ENCODE data around the gene ERCC1. TPM values are rescaled to one million over a fixed set of nuclear protein-coding genes. Genes with fewer than 3 reads are reported as not detected.
A peak's percentile ranks its signal among the peaks of the same experiment; 100 is the strongest.

Gene ERCC1
- total RNA-seq, 4 donors from 2014 or later = 38.8 to 42.6 (median 40.0) TPM

DNA sequence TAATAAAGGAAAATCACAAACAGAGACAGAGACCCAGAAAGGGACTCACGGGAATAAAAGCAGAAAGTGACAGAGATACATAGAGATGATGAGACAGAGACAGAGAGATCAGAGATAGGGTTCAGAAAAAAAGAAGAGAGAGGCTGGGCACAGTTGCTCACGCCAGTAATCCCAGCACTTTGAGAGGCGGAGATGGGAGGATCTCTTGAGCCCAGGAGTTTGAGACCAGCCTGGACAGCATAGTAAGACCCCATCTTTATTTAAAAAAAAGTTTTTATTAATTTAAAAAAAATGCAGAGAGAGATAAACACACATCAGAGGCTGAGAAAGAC lies 24.7 kb upstream of the ERCC1 start:
- no peak overlapping the region for H3K4me3 ChIP-seq
- intact Hi-C loops (cut with DNase I; ENCODE audit: low total_unique reads) = no loop called here
- H3K36me3 ChIP-seq = no peaks in the 10 kb centered on the region
- WGBS, 2 donors (ENCODE audit: low coverage in 1 of 2) = 86 to 94% methylated on average over 3 of the region's 3 CpGs
- no peak for TF ChIP-seq POLR2A (IDR thresholded peaks at IDR 0.05)
- TF ChIP-seq EP300 (IDR thresholded peaks at IDR 0.05; ENCODE audit: low read depth) = no peak
- TF ChIP-seq POLR2AphosphoS5 (IDR thresholded peaks at IDR 0.05) = no peak
- TF ChIP-seq, protein P1, sequence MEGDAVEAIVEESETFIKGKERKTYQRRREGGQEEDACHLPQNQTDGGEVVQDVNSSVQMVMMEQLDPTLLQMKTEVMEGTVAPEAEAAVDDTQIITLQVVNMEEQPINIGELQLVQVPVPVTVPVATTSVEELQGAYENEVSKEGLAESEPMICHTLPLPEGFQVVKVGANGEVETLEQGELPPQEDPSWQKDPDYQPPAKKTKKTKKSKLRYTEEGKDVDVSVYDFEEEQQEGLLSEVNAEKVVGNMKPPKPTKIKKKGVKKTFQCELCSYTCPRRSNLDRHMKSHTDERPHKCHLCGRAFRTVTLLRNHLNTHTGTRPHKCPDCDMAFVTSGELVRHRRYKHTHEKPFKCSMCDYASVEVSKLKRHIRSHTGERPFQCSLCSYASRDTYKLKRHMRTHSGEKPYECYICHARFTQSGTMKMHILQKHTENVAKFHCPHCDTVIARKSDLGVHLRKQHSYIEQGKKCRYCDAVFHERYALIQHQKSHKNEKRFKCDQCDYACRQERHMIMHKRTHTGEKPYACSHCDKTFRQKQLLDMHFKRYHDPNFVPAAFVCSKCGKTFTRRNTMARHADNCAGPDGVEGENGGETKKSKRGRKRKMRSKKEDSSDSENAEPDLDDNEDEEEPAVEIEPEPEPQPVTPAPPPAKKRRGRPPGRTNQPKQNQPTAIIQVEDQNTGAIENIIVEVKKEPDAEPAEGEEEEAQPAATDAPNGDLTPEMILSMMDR (IDR thresholded peaks at IDR 0.05) = no peak
- H3K4me1 ChIP-seq = peaks cover 20 to 66% (median 42%) of the 10 kb centered on the region in 4 donors
- no peak for DNase-seq
- H3K9me3 ChIP-seq = no peaks in the 10 kb centered on the region
- H3K27me3 ChIP-seq = no peaks in the 10 kb centered on the region
- peak overlapping the region; percentile 62 to 91 (median 82) for H3K27ac ChIP-seq
- in situ Hi-C loops (cut with MboI; ENCODE audit: low pct_ligation_motif_present in 1 of 4, low pct_unique_long_range_greater_than_20kb in 1 of 4, low sequenced_read_pairs in 3 of 4) = no loop called here

DNA sequence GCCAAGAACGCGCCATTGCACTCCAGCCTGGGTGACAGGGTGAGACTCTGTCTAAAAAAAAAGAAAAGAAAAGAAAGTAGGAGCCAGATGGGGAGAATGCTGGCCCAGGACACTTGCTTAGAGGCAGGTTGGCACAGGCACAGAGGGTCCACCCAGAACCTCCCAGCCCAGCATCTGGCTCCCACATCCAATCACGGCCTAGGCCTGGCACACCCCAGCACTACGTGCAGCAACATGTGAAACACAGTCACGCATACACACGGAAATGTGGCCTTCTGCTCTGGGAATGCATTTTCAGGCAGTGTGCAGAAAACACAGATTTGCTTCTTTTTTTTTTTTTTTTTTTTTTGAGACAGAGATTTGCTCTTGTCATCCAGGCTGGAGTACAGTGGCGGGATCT lies 23.2 kb upstream of the ERCC1 start:
- TF ChIP-seq, protein P1 (IDR thresholded peaks at IDR 0.05) = no peak
- TF ChIP-seq POLR2A (IDR thresholded peaks at IDR 0.05) = no peak
- TF ChIP-seq POLR2AphosphoS5 (IDR thresholded peaks at IDR 0.05) = no peak
- no peak for TF ChIP-seq EP300 (IDR thresholded peaks at IDR 0.05; ENCODE audit: low read depth)
- H3K9me3 ChIP-seq = no peaks in the 10 kb centered on the region
- no peaks in the 10 kb centered on the region for H3K36me3 ChIP-seq
- H3K27me3 ChIP-seq = no peaks in the 10 kb centered on the region
- H3K27ac ChIP-seq = peak overlapping the region; percentile 61 to 91 (median 74)
- no peak overlapping the region for H3K4me3 ChIP-seq
- WGBS, 2 donors (ENCODE audit: low coverage in 1 of 2) = 84% methylated on average over 7 of the region's 7 CpGs; no CpG with 5 or more reads in 1 of the 2 donors
- H3K4me1 ChIP-seq = peaks cover 24 to 76% (median 50%) of the 10 kb centered on the region in 4 donors
- intact Hi-C loops (cut with DNase I; ENCODE audit: low total_unique reads) = no loop called here
- DNase-seq = no peak
- in situ Hi-C loops (cut with MboI; ENCODE audit: low pct_ligation_motif_present in 1 of 4, low pct_unique_long_range_greater_than_20kb in 1 of 4, low sequenced_read_pairs in 3 of 4) = no loop called here

DNA sequence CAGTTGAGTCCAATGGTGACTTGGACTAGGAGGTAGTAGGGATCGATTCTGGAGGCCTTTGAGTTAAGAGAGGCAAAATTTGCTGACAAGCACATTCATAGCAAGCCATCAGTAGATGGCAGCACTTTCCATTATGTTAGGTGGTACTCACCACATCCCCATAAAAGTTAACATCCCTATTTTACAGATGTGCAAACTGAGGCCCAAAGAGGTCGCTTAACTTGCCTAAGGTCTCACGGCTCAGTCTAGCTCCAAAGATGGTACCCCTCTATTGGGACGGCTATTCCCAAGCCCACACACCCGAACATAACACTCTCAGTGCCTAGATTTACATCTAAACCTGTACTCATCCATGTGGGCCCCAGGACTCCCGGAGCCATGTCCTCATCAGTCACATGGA lies 22.6 kb upstream of the ERCC1 start:
- peak overlapping the region; percentile 61 to 91 (median 74) for H3K27ac ChIP-seq

DNA sequence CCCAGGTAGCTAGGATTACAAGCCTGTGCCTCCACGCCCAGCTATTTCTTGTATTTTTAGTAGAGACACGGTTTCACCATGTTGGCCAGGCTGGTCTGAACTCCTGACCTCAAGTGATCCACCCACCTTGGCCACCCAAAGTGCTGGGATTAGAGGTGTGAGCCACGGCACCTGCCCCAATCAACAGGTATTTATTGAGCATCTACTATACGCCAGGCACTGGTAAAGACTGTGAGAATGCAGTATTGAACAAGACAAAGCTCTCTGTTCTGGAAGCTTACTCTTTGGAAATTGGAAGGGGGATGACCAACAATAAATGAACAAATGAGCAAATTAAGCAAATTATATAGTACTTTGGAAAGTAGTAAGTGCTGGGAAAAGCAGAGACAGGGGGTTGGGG lies 21.4 kb upstream of the ERCC1 start:
- H3K4me3 ChIP-seq = no peak overlapping the region
- no peaks in the 10 kb centered on the region for H3K9me3 ChIP-seq
- no peak for DNase-seq
- H3K27ac ChIP-seq = peak overlapping the region; percentile 91 to 93 (median 92)
- peaks cover 22 to 72% (median 44%) of the 10 kb centered on the region in 4 donors for H3K4me1 ChIP-seq
- H3K36me3 ChIP-seq = no peaks in the 10 kb centered on the region
- TF ChIP-seq POLR2AphosphoS5 (IDR thresholded peaks at IDR 0.05) (no peak), POLR2A (IDR thresholded peaks at IDR 0.05) (no peak), EP300 (IDR thresholded peaks at IDR 0.05; ENCODE audit: low read depth) (no peak)
- TF ChIP-seq, protein P1 (IDR thresholded peaks at IDR 0.05) = no peak
- in situ Hi-C loops (cut with MboI; ENCODE audit: low pct_ligation_motif_present in 1 of 4, low pct_unique_long_range_greater_than_20kb in 1 of 4, low sequenced_read_pairs in 3 of 4) (no loop called here), intact Hi-C loops (cut with DNase I; ENCODE audit: low total_unique reads) (no loop called here)
- no peaks in the 10 kb centered on the region for H3K27me3 ChIP-seq
- WGBS, 2 donors (ENCODE audit: low coverage in 1 of 2) = 89 to 94% methylated on average over 3 to 4 of the region's 4 CpGs

More for the DNA sequence above, 22.6 kb upstream of the ERCC1 start:
- in situ Hi-C loops (cut with MboI; ENCODE audit: low pct_ligation_motif_present in 1 of 4, low pct_unique_long_range_greater_than_20kb in 1 of 4, low sequenced_read_pairs in 3 of 4) (no loop called here), intact Hi-C loops (cut with DNase I; ENCODE audit: low total_unique reads) (no loop called here)
- Histone ChIP-seq H3K4me1 (peaks cover 24 to 70% (median 48%) of the 10 kb centered on the region in 4 donors), H3K4me3 (no peak overlapping the region), H3K27me3 (no peaks in the 10 kb centered on the region), H3K36me3 (no peaks in the 10 kb centered on the region), H3K9me3 (no peaks in the 10 kb centered on the region)
- no peak for TF ChIP-seq POLR2A (IDR thresholded peaks at IDR 0.05)
- TF ChIP-seq POLR2AphosphoS5 (IDR thresholded peaks at IDR 0.05) = no peak
- TF ChIP-seq, protein P1 (IDR thresholded peaks at IDR 0.05) = peak in 2 of 5 experiments; percentile 11 to 30
- no peak for TF ChIP-seq EP300 (IDR thresholded peaks at IDR 0.05; ENCODE audit: low read depth)
- DNase-seq = no peak
- 80% methylated on average over 6 of the region's 6 CpGs; no CpG with 5 or more reads in 1 of the 2 donors for WGBS, 2 donors (ENCODE audit: low coverage in 1 of 2)

Measured in transverse colon (tissue), 4 donors.